NCI-H524 treated with DMSO at 0.1 percent for 48 hours (cell line): ENCODE results near the gene ZBP1.
"Not testable (repeated sequence)": the region's sequence is repeated elsewhere in the genome, so short reads cannot be mapped to it uniquely, and the experiment has no call there.

Experiments used
- DNase-seq: peaks from one replicate; lab custom pipeline; 2025; lab: John Stamatoyannopoulos, UW

The ZBP1 gene

GRCh38 chr20:57638895-57639236 lies 18.6 kb upstream of the ZBP1 start:
- no peak for DNase-seq

GRCh38 chr20:57638173-57638894 lies 18.1 kb upstream of the ZBP1 start:
- DNase-seq, result no peak

- DNase-seq, result no peak
Measured at GRCh38 chr20:57633945-57634491, 13.8 kb upstream of the ZBP1 start.

GRCh38 chr20:57632286-57632685 lies 12.1 kb upstream of the ZBP1 start:
- no peak for DNase-seq

GRCh38 chr20:57630061-57630460 lies 9.8 kb upstream of the ZBP1 start:
- DNase-seq, result no peak

GRCh38 chr20:57629491-57629901 lies 9.3 kb upstream of the ZBP1 start:
- DNase-seq, result not testable (repeated sequence)

GRCh38 chr20:57628962-57629308 lies 8.7 kb upstream of the ZBP1 start:
- not testable (repeated sequence) for DNase-seq

- no peak for DNase-seq
Measured at GRCh38 chr20:57628047-57628961, 8.1 kb upstream of the ZBP1 start.

GRCh38 chr20:57627339-57627738 lies 7.1 kb upstream of the ZBP1 start:
- no peak for DNase-seq

GRCh38 chr20:57625978-57626377 lies 5.8 kb upstream of the ZBP1 start:
- DNase-seq, result no peak

GRCh38 chr20:57625181-57625958 lies 5.1 kb upstream of the ZBP1 start:
- no peak for DNase-seq

- DNase-seq, result no peak
Measured at GRCh38 chr20:57624124-57624523, 3.9 kb upstream of the ZBP1 start.

GRCh38 chr20:57622579-57623381 lies 2.6 kb upstream of the ZBP1 start:
- DNase-seq, result no peak

GRCh38 chr20:57622201-57622570 lies 2.0 kb upstream of the ZBP1 start:
- no peak for DNase-seq

- no peak for DNase-seq
Measured at GRCh38 chr20:57621421-57622200, 1.4 kb upstream of the ZBP1 start.

GRCh38 chr20:57620999-57621398 lies 773 bp upstream of the ZBP1 start:
- DNase-seq, result no peak

GRCh38 chr20:57619051-57619831 lies 985 bp downstream of the ZBP1 start:
- no peak for DNase-seq

- no peak for DNase-seq
Measured at GRCh38 chr20:57618764-57619050, 1.5 kb downstream of the ZBP1 start.

- no peak for DNase-seq
Measured at GRCh38 chr20:57618091-57618763, 2.0 kb downstream of the ZBP1 start.
